ENCODE results near the gene SEPHS1. TPM values are rescaled to one million over a fixed set of nuclear protein-coding genes. Genes with fewer than 3 reads are reported as not detected.
A peak's percentile ranks its signal among the peaks of the same experiment; 100 is the strongest.

SEPHS1 gene
- total RNA-seq, 1 experiment from 2014 or later: 70.0 TPM

- H3K9me2 ChIP-seq (replicated peaks; ENCODE audit: insufficient read depth, low read length): no peaks in the 10 kb centered on the region
- no peak overlapping the region for H3K4me3 ChIP-seq (ENCODE audit: low read length)
- H3K4me1 ChIP-seq (ENCODE audit: low read length): no peaks in the 10 kb centered on the region
- H2AFZ ChIP-seq (ENCODE audit: low read length): no peak overlapping the region
- H3K9me3 ChIP-seq (ENCODE audit: low read length): no peaks in the 10 kb centered on the region
- H3K79me2 ChIP-seq (ENCODE audit: low read length): no peaks in the 10 kb centered on the region
- H3K36me3 ChIP-seq (ENCODE audit: insufficient read depth, low read length): peaks cover 2% of the 10 kb centered on the region; the same call in 1 of the 2 replicates
- no peak overlapping the region for H3K27ac ChIP-seq (ENCODE audit: low read length)
- no peak overlapping the region for H3K9ac ChIP-seq (ENCODE audit: low read length)
- no peaks in the 10 kb centered on the region for H4K20me1 ChIP-seq (ENCODE audit: insufficient read depth, low read depth, low read length)
- no peak for DNase-seq
- no peaks in the 10 kb centered on the region for H3K27me3 ChIP-seq (ENCODE audit: low read length)
- H3K4me2 ChIP-seq (ENCODE audit: low read depth, low read length, poor library complexity, severe bottlenecking): no peak overlapping the region
These were observed 31.3 kb downstream of the SEPHS1 start for GRCh38 chr10:13316635-13317311.

- Histone ChIP-seq H3K9me3 (ENCODE audit: low read length) (no peaks in the 10 kb centered on the region), H3K27me3 (ENCODE audit: low read length) (no peaks in the 10 kb centered on the region), H3K4me2 (ENCODE audit: low read depth, low read length, poor library complexity, severe bottlenecking) (no peak overlapping the region), H2AFZ (ENCODE audit: low read length) (no peak overlapping the region), H3K27ac (ENCODE audit: low read length) (no peak overlapping the region), H4K20me1 (ENCODE audit: insufficient read depth, low read depth, low read length) (no peaks in the 10 kb centered on the region), H3K4me3 (ENCODE audit: low read length) (no peak overlapping the region), H3K4me1 (ENCODE audit: low read length) (no peaks in the 10 kb centered on the region), H3K79me2 (ENCODE audit: low read length) (no peaks in the 10 kb centered on the region), H3K9me2 (replicated peaks; ENCODE audit: insufficient read depth, low read length) (no peaks in the 10 kb centered on the region), H3K36me3 (ENCODE audit: insufficient read depth, low read length) (no peaks in the 10 kb centered on the region; the same call in 1 of the 2 replicates), H3K9ac (ENCODE audit: low read length) (no peak overlapping the region)
- no peak for DNase-seq
These were observed 32.7 kb downstream of the SEPHS1 start for GRCh38 chr10:13315361-13315760.

GRCh38 chr10:13311177-13311575 is 36.9 kb downstream of the SEPHS1 start:
- H2AFZ ChIP-seq (ENCODE audit: low read length): no peak overlapping the region
- no peak overlapping the region for H3K4me3 ChIP-seq (ENCODE audit: low read length)
- H3K9me2 ChIP-seq (replicated peaks; ENCODE audit: insufficient read depth, low read length): no peaks in the 10 kb centered on the region
- no peaks in the 10 kb centered on the region for H4K20me1 ChIP-seq (ENCODE audit: insufficient read depth, low read depth, low read length)
- DNase-seq: no peak
- H3K9me3 ChIP-seq (ENCODE audit: low read length): no peaks in the 10 kb centered on the region
- H3K4me2 ChIP-seq (ENCODE audit: low read depth, low read length, poor library complexity, severe bottlenecking): no peak overlapping the region
- H3K27me3 ChIP-seq (ENCODE audit: low read length): no peaks in the 10 kb centered on the region
- no peaks in the 10 kb centered on the region for H3K4me1 ChIP-seq (ENCODE audit: low read length)
- no peaks in the 10 kb centered on the region for H3K79me2 ChIP-seq (ENCODE audit: low read length)
- H3K27ac ChIP-seq (ENCODE audit: low read length): no peak overlapping the region
- H3K9ac ChIP-seq (ENCODE audit: low read length): no peak overlapping the region
- no peaks in the 10 kb centered on the region for H3K36me3 ChIP-seq (ENCODE audit: insufficient read depth, low read length)

GRCh38 chr10:13310518-13311176 is 37.4 kb downstream of the SEPHS1 start:
- no peak overlapping the region for H3K4me3 ChIP-seq (ENCODE audit: low read length)
- no peaks in the 10 kb centered on the region for H3K9me3 ChIP-seq (ENCODE audit: low read length)
- H4K20me1 ChIP-seq (ENCODE audit: insufficient read depth, low read depth, low read length): no peaks in the 10 kb centered on the region
- no peaks in the 10 kb centered on the region for H3K79me2 ChIP-seq (ENCODE audit: low read length)
- H3K36me3 ChIP-seq (ENCODE audit: insufficient read depth, low read length): no peaks in the 10 kb centered on the region
- no peaks in the 10 kb centered on the region for H3K27me3 ChIP-seq (ENCODE audit: low read length)
- no peak overlapping the region for H3K4me2 ChIP-seq (ENCODE audit: low read depth, low read length, poor library complexity, severe bottlenecking)
- no peak for DNase-seq
- H3K27ac ChIP-seq (ENCODE audit: low read length): no peak overlapping the region
- no peaks in the 10 kb centered on the region for H3K9me2 ChIP-seq (replicated peaks; ENCODE audit: insufficient read depth, low read length)
- no peaks in the 10 kb centered on the region for H3K4me1 ChIP-seq (ENCODE audit: low read length)
- H2AFZ ChIP-seq (ENCODE audit: low read length): no peak overlapping the region
- no peak overlapping the region for H3K9ac ChIP-seq (ENCODE audit: low read length)

GRCh38 chr10:13309792-13310191 is 38.3 kb downstream of the SEPHS1 start:
- Histone ChIP-seq H3K27me3 (ENCODE audit: low read length) (no peaks in the 10 kb centered on the region), H3K79me2 (ENCODE audit: low read length) (no peaks in the 10 kb centered on the region), H3K4me3 (ENCODE audit: low read length) (no peak overlapping the region), H3K4me2 (ENCODE audit: low read depth, low read length, poor library complexity, severe bottlenecking) (no peak overlapping the region), H3K9ac (ENCODE audit: low read length) (no peak overlapping the region), H3K9me2 (replicated peaks; ENCODE audit: insufficient read depth, low read length) (no peaks in the 10 kb centered on the region), H4K20me1 (ENCODE audit: insufficient read depth, low read depth, low read length) (no peaks in the 10 kb centered on the region), H3K36me3 (ENCODE audit: insufficient read depth, low read length) (no peaks in the 10 kb centered on the region), H3K27ac (ENCODE audit: low read length) (no peak overlapping the region), H2AFZ (ENCODE audit: low read length) (no peak overlapping the region), H3K9me3 (ENCODE audit: low read length) (no peaks in the 10 kb centered on the region), H3K4me1 (ENCODE audit: low read length) (no peaks in the 10 kb centered on the region)
- DNase-seq: no peak

GRCh38 chr10:13308096-13308495 is 40.0 kb downstream of the SEPHS1 start:
- Histone ChIP-seq H3K27ac (ENCODE audit: low read length) (no peak overlapping the region), H4K20me1 (ENCODE audit: insufficient read depth, low read depth, low read length) (no peaks in the 10 kb centered on the region), H3K9ac (ENCODE audit: low read length) (no peak overlapping the region), H3K4me2 (ENCODE audit: low read depth, low read length, poor library complexity, severe bottlenecking) (no peak overlapping the region), H3K79me2 (ENCODE audit: low read length) (no peaks in the 10 kb centered on the region), H2AFZ (ENCODE audit: low read length) (no peak overlapping the region), H3K27me3 (ENCODE audit: low read length) (no peaks in the 10 kb centered on the region), H3K36me3 (ENCODE audit: insufficient read depth, low read length) (no peaks in the 10 kb centered on the region), H3K4me3 (ENCODE audit: low read length) (no peak overlapping the region), H3K9me3 (ENCODE audit: low read length) (no peaks in the 10 kb centered on the region), H3K9me2 (replicated peaks; ENCODE audit: insufficient read depth, low read length) (no peaks in the 10 kb centered on the region), H3K4me1 (ENCODE audit: low read length) (no peaks in the 10 kb centered on the region)
- no peak for DNase-seq

- Histone ChIP-seq H3K9me3 (ENCODE audit: low read length) (no peaks in the 10 kb centered on the region), H3K27me3 (ENCODE audit: low read length) (no peaks in the 10 kb centered on the region), H4K20me1 (ENCODE audit: insufficient read depth, low read depth, low read length) (no peaks in the 10 kb centered on the region), H3K4me3 (ENCODE audit: low read length) (no peak overlapping the region), H3K9me2 (replicated peaks; ENCODE audit: insufficient read depth, low read length) (no peaks in the 10 kb centered on the region), H3K27ac (ENCODE audit: low read length) (no peak overlapping the region), H2AFZ (ENCODE audit: low read length) (no peak overlapping the region), H3K79me2 (ENCODE audit: low read length) (no peaks in the 10 kb centered on the region), H3K4me1 (ENCODE audit: low read length) (peaks cover 11% of the 10 kb centered on the region), H3K9ac (ENCODE audit: low read length) (no peak overlapping the region), H3K4me2 (ENCODE audit: low read depth, low read length, poor library complexity, severe bottlenecking) (no peak overlapping the region), H3K36me3 (ENCODE audit: insufficient read depth, low read length) (no peaks in the 10 kb centered on the region)
- DNase-seq: no peak
These were observed 42.0 kb downstream of the SEPHS1 start for GRCh38 chr10:13306103-13306502.

GRCh38 chr10:13302821-13303555 is 45.1 kb downstream of the SEPHS1 start:
- H3K9me2 ChIP-seq (replicated peaks; ENCODE audit: insufficient read depth, low read length): no peaks in the 10 kb centered on the region
- DNase-seq: no peak
- H3K9me3 ChIP-seq (ENCODE audit: low read length): no peaks in the 10 kb centered on the region
- peaks cover 20% of the 10 kb centered on the region for H3K4me1 ChIP-seq (ENCODE audit: low read length)
- no peaks in the 10 kb centered on the region for H3K27me3 ChIP-seq (ENCODE audit: low read length)
- H3K36me3 ChIP-seq (ENCODE audit: insufficient read depth, low read length): no peaks in the 10 kb centered on the region
- H3K9ac ChIP-seq (ENCODE audit: low read length): no peak overlapping the region
- H3K4me2 ChIP-seq (ENCODE audit: low read depth, low read length, poor library complexity, severe bottlenecking): peak overlapping the region; percentile 73
- no peaks in the 10 kb centered on the region for H3K79me2 ChIP-seq (ENCODE audit: low read length)
- no peak overlapping the region for H3K27ac ChIP-seq (ENCODE audit: low read length)
- no peak overlapping the region for H2AFZ ChIP-seq (ENCODE audit: low read length)
- H3K4me3 ChIP-seq (ENCODE audit: low read length): no peak overlapping the region; the same call in 1 of the 2 replicates
- no peaks in the 10 kb centered on the region for H4K20me1 ChIP-seq (ENCODE audit: insufficient read depth, low read depth, low read length)

All from Karpas-422 (cell line).